GM12878 (cell line): Measurements from ENCODE around the gene RXRG. TPM values are rescaled to one million over a fixed set of nuclear protein-coding genes. Genes with fewer than 3 reads are reported as not detected.

Experiments
- ATAC-seq: fragments of 200-7000 bp; cut with Tn5 transposase; 3 replicates; pipeline ENCODE4 v1.9.1; 2020; ENCODE audit warnings: mild to moderate bottlenecking, moderate library complexity
- BruUV-seq: library from RNA; stranded (reverse); fragments of 400-500 nt; replicated peaks from 2 replicates; lab custom pipeline; 2021; lab: Mats Ljungman, UMichigan
- CTCF ChIA-PET: fragments of 300-600 bp; sonication (Branson Sonifier 250); formaldehyde crosslinking; extraction: SDS; loops from one replicate; lab custom pipeline; 2021; ENCODE audit warnings: inconsistent platforms; lab: Yijun Ruan, JAX
- POLR2A ChIA-PET: fragments of 350-600 bp; formaldehyde crosslinking; extraction: SDS; loops from one replicate; lab custom pipeline; 2021; ENCODE audit warnings: inconsistent platforms; lab: Charles Lee
- RAD21 ChIA-PET: fragments of 300-600 bp; sonication (Branson Sonifier 250); formaldehyde crosslinking; loops from one replicate; lab custom pipeline; 2023; ENCODE audit warnings: antibody characterized with exemption; ENCODE audit not compliant: unreplicated experiment; lab: Charles Lee
- SMC1A ChIA-PET: fragments of 300-600 bp; sonication (Branson Sonifier 250); formaldehyde crosslinking; loops from one replicate; lab custom pipeline; 2023; ENCODE audit not compliant: unreplicated experiment, uncharacterized antibody; lab: Charles Lee
- DNase-seq: peaks from one replicate; pipeline ENCODE4 v3.0.0-alpha.2; 2011; ENCODE audit warnings: low read depth, low spot score
- FAIRE-seq: peaks from 3 replicates; lab custom pipeline; 2011; peaks lifted over from hg19 to GRCh38; lab: Jason Lieb, UNC
- H2AFZ ChIP-seq: 2 replicates; pipeline ENCODE4 v1.6.0; 2011; ENCODE audit warnings: low read depth, low read length, control low read depth; ENCODE audit not compliant: control insufficient read depth
- H3K27ac ChIP-seq: 2 replicates; pipeline ENCODE4 v1.5.1; 2011; ENCODE audit warnings: control low read depth; ENCODE audit not compliant: control insufficient read depth, insufficient read depth
- H3K27me3 ChIP-seq, 2 experiments: replicated peaks in 1 of 2; 2 replicates each; pipeline versions ENCODE4 v1.6.0 to v1.6.1; 2011; ENCODE audit warnings: low read length in 1 of 2; ENCODE audit not compliant: control insufficient read depth in 2 of 2, insufficient read depth in 2 of 2
- H3K36me3 ChIP-seq, 2 experiments: 2 replicates each; pipeline ENCODE4 v1.5.1; 2011; ENCODE audit warnings: low read length in 1 of 2; ENCODE audit not compliant: control insufficient read depth in 2 of 2, insufficient read depth in 2 of 2
- H3K4me1 ChIP-seq: 2 replicates; pipeline ENCODE4 v1.6.1; 2011; ENCODE audit warnings: mild to moderate bottlenecking, low read length, moderate library complexity, mixed read lengths; ENCODE audit not compliant: control insufficient read depth, insufficient read depth
- H3K4me2 ChIP-seq: 2 replicates; pipeline ENCODE4 v1.6.0; 2011; ENCODE audit warnings: control low read depth; ENCODE audit not compliant: control insufficient read depth, insufficient read depth
- H3K4me3 ChIP-seq: fragments of 200-600 bp; sonication (generic); 2 replicates; pipeline ENCODE4 v1.5.1; 2016
- H3K79me2 ChIP-seq: 2 replicates; pipeline ENCODE4 v1.6.0; 2011; ENCODE audit warnings: low read length; ENCODE audit not compliant: control insufficient read depth, insufficient read depth
- H3K9ac ChIP-seq: 2 replicates; pipeline ENCODE4 v1.8.0; 2011; ENCODE audit warnings: low read length, control low read depth, mixed read lengths; ENCODE audit not compliant: control insufficient read depth, insufficient read depth
- H3K9me3 ChIP-seq: replicated peaks from 3 replicates; pipeline ENCODE4 v1.5.1; 2011; ENCODE audit warnings: mild to moderate bottlenecking, low read length; ENCODE audit not compliant: control insufficient read depth, insufficient read depth
- H4K20me1 ChIP-seq: 2 replicates; pipeline ENCODE4 v1.6.0; 2011; ENCODE audit not compliant: control insufficient read depth, insufficient read depth
- ASH2L ChIP-seq: fragments of 300-600, 200-600 bp; sonication (generic); IDR thresholded peaks from 2 replicates; pipeline ENCODE4 v1.6.1; 2017; ENCODE audit warnings: low read depth, mild to moderate bottlenecking, borderline replicate concordance
- CEBPB ChIP-seq, 2 experiments: fragments of 150-350 bp in 1 of 2; IDR thresholded peaks; 2 replicates each; pipeline ENCODE4 v1.6.1; 2012 to 2014; ENCODE audit warnings: low read depth in 2 of 2, low read length in 2 of 2, borderline replicate concordance in 1 of 2, inconsistent platforms in 1 of 2
- HDAC2 ChIP-seq: fragments of 200-600 bp; sonication (generic); IDR thresholded peaks from 2 replicates; pipeline ENCODE4 v1.6.1; 2017
- JUNB ChIP-seq: IDR thresholded peaks from 2 replicates; pipeline ENCODE4 v1.6.1; 2016; ENCODE audit warnings: antibody characterized with exemption, mild to moderate bottlenecking
- KAT2A ChIP-seq: conservative IDR thresholded peaks from 2 replicates; pipeline ENCODE4 v1.6.1; 2011; ENCODE audit warnings: low read depth, low read length; ENCODE audit not compliant: control insufficient read depth
- PAX5 ChIP-seq: IDR thresholded peaks from 2 replicates; pipeline ENCODE4 v1.6.1; 2011; ENCODE audit warnings: low read depth, low read length, borderline replicate concordance
- RB1 ChIP-seq: fragments of 450-650 bp; formaldehyde crosslinking; IDR thresholded peaks from 2 replicates; pipeline ENCODE4 v1.6.1; 2017; ENCODE audit warnings: mild to moderate bottlenecking, borderline replicate concordance
- SREBF1 ChIP-seq: IDR thresholded peaks from 2 replicates; pipeline ENCODE4 v1.6.1; 2012; ENCODE audit warnings: mild to moderate bottlenecking, low read length
- SUZ12 ChIP-seq: fragments of 200-600 bp; sonication (generic); IDR thresholded peaks from one replicate; pipeline ENCODE4 v1.6.1; 2018; ENCODE audit warnings: antibody characterized with exemption, mild to moderate bottlenecking; ENCODE audit not compliant: unreplicated experiment
- WRNIP1 ChIP-seq: IDR thresholded peaks from 2 replicates; pipeline ENCODE4 v1.6.1; 2011; ENCODE audit warnings: low read depth, low read length, improper control_type of control experiment, borderline replicate concordance
- ZNF207 ChIP-seq: fragments of 450-650 bp; IDR thresholded peaks from 2 replicates; pipeline ENCODE4 v1.6.1; 2014; ENCODE audit warnings: antibody characterized with exemption, mild to moderate bottlenecking, borderline replicate concordance
- in situ Hi-C: fragments of 300-500 bp; cut with MboI; formaldehyde crosslinking; loops from 9 replicates; pipeline ENCODE4 v1.14.3; 2018; ENCODE audit warnings: mixed read lengths
- intact Hi-C: fragments of 100-400 bp; cut with micrococcal nuclease; formaldehyde crosslinking; loops from one replicate; pipeline ENCODE4 v1.14.2; 2022; ENCODE audit not compliant: unreplicated experiment
- polyA plus RNA-seq, 11 experiments: library from polyadenylated mRNA; depleted of rRNA in 4 of 11; unstranded in 6 of 11; stranded (reverse) in 5 of 11; fragments of >200 nt; fragmentation: Nextera tagmentation in 4 of 11; fragmentation: Illumina TruSeq in 1 of 11; extraction: Ambion mirVana in 4 of 11; extraction: Trizol in 1 of 11; gene quantifications; 1 replicate in 1 of 11; 2 replicates in 10 of 11; pipeline versions ENCODE4 v1.2.1 to v1.2.3, GENCODE V29; 2011 to 2016; ENCODE audit warnings: inconsistent platforms in 2 of 11, missing spikeins in 2 of 11, low read depth in 1 of 11
- total RNA-seq, 4 experiments: library from RNA; depleted of rRNA in 3 of 4; stranded (reverse); fragments of >200 nt in 3 of 4; fragmentation: Illumina TruSeq in 1 of 4; extraction: Trizol in 1 of 4; gene quantifications; 2 replicates each; pipeline versions ENCODE4 v1.2.1 to v1.2.3, GENCODE V29; 2013 to 2021
- TF ChIP-seq, protein P1 (sequence below): fragments of 450-650 bp; IDR thresholded peaks from 2 replicates; pipeline ENCODE4 v1.6.1; 2017; ENCODE audit warnings: low read depth, mild to moderate bottlenecking, moderate library complexity
- TF ChIP-seq, protein P2 (sequence below): fragments of 450-650 bp; IDR thresholded peaks from 2 replicates; pipeline ENCODE4 v1.6.1; 2017; ENCODE audit warnings: borderline replicate concordance
- TF ChIP-seq, protein P3 (sequence below): fragments of 450-650 bp; conservative IDR thresholded peaks from 2 replicates; pipeline ENCODE4 v1.6.1; 2017; ENCODE audit warnings: mild to moderate bottlenecking, moderate library complexity
- TF ChIP-seq, protein P4 (sequence below): IDR thresholded peaks from 2 replicates; pipeline ENCODE4 v1.6.1; 2011; ENCODE audit warnings: mild to moderate bottlenecking, low read depth, low read length, moderate library complexity; ENCODE audit not compliant: insufficient replicate concordance

The RXRG gene
- total and polyA plus RNA-seq, 10 of the 15 experiments (the other 5 are each of a cell fraction or from before 2014, with no cell fraction given), result 0.10 TPM; not detected in 9

DNA sequence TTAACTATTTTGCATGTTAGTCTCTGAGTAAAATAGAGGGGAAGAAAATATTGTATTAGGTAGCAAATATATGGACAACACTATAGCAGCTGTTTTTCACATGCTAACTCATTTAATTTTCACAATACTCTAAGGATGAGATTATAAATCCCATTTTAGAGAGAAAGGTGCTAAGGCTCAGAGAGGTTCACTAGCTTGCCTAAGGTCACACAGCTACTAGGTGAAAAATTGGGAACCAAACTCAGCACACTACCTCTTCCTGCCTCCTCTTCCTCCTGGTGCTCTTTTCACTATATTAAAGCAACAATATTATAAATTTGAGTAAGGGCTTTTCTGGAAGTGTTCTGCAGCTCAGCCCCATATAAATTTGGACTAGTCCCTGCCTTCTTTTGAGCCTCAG lies 2.3 kb downstream of the RXRG start:
- Histone ChIP-seq H3K4me3 (no peak overlapping the region), H3K27me3 (peaks cover 4 to 6% of the 10 kb centered on the region in 2 experiments; a peak in 3 of 4 replicates), H3K79me2 (no peaks in the 10 kb centered on the region), H2AFZ (no peak overlapping the region), H3K4me2 (no peak overlapping the region), H3K9me3 (no peaks in the 10 kb centered on the region), H3K4me1 (no peaks in the 10 kb centered on the region), H3K9ac (no peak overlapping the region), H3K27ac (no peak overlapping the region), H4K20me1 (no peaks in the 10 kb centered on the region), H3K36me3 (no peaks in the 10 kb centered on the region)
- no TSS peak for BruUV-seq
- in situ Hi-C loops (no loop called here), intact Hi-C loops (no loop called here)
- ChIA-PET RAD21 (no interaction called here), CTCF (interaction anchor here (1.0 kb wide), 1 partner anchor 490 kb away, joined by 4 read pairs; no protein-coding TSS in a partner anchor), POLR2A (no interaction called here), SMC1A (interaction anchor here (0.8 kb wide), 1 partner anchor 9 kb away, joined by 4 read pairs; no protein-coding TSS in a partner anchor)
- ATAC-seq, result no peak
- no peak for DNase-seq
- FAIRE-seq, result no peak
- no peak for TF ChIP-seq SREBF1
- TF ChIP-seq, protein P1, sequence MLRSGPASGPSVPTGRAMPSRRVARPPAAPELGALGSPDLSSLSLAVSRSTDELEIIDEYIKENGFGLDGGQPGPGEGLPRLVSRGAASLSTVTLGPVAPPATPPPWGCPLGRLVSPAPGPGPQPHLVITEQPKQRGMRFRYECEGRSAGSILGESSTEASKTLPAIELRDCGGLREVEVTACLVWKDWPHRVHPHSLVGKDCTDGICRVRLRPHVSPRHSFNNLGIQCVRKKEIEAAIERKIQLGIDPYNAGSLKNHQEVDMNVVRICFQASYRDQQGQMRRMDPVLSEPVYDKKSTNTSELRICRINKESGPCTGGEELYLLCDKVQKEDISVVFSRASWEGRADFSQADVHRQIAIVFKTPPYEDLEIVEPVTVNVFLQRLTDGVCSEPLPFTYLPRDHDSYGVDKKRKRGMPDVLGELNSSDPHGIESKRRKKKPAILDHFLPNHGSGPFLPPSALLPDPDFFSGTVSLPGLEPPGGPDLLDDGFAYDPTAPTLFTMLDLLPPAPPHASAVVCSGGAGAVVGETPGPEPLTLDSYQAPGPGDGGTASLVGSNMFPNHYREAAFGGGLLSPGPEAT, result no peak
- TF ChIP-seq PAX5, result no peak
- no peak for TF ChIP-seq HDAC2
- no peak for TF ChIP-seq WRNIP1
- TF ChIP-seq, protein P2, sequence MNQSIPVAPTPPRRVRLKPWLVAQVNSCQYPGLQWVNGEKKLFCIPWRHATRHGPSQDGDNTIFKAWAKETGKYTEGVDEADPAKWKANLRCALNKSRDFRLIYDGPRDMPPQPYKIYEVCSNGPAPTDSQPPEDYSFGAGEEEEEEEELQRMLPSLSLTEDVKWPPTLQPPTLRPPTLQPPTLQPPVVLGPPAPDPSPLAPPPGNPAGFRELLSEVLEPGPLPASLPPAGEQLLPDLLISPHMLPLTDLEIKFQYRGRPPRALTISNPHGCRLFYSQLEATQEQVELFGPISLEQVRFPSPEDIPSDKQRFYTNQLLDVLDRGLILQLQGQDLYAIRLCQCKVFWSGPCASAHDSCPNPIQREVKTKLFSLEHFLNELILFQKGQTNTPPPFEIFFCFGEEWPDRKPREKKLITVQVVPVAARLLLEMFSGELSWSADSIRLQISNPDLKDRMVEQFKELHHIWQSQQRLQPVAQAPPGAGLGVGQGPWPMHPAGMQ, result no peak
- TF ChIP-seq KAT2A, result no peak
- no peak for TF ChIP-seq ZNF207
- TF ChIP-seq CEBPB (IDR thresholded peaks at IDR 0.05; ENCODE audit: borderline replicate concordance in 1 of 2, low read depth in 2 of 2, low read length in 2 of 2), result no peak
- no peak for TF ChIP-seq JUNB
- TF ChIP-seq RB1, result no peak
- TF ChIP-seq ASH2L, result no peak
- no peak for TF ChIP-seq SUZ12
- TF ChIP-seq, protein P3, sequence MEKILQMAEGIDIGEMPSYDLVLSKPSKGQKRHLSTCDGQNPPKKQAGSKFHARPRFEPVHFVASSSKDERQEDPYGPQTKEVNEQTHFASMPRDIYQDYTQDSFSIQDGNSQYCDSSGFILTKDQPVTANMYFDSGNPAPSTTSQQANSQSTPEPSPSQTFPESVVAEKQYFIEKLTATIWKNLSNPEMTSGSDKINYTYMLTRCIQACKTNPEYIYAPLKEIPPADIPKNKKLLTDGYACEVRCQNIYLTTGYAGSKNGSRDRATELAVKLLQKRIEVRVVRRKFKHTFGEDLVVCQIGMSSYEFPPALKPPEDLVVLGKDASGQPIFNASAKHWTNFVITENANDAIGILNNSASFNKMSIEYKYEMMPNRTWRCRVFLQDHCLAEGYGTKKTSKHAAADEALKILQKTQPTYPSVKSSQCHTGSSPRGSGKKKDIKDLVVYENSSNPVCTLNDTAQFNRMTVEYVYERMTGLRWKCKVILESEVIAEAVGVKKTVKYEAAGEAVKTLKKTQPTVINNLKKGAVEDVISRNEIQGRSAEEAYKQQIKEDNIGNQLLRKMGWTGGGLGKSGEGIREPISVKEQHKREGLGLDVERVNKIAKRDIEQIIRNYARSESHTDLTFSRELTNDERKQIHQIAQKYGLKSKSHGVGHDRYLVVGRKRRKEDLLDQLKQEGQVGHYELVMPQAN, result no peak
- TF ChIP-seq, protein P4, sequence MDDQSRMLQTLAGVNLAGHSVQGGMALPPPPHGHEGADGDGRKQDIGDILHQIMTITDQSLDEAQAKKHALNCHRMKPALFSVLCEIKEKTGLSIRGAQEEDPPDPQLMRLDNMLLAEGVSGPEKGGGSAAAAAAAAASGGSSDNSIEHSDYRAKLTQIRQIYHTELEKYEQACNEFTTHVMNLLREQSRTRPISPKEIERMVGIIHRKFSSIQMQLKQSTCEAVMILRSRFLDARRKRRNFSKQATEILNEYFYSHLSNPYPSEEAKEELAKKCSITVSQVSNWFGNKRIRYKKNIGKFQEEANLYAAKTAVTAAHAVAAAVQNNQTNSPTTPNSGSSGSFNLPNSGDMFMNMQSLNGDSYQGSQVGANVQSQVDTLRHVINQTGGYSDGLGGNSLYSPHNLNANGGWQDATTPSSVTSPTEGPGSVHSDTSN, result no peak
